PC-9 (cell line): ENCODE measurements around the gene FYN. TPM values are rescaled to one million over a fixed set of nuclear protein-coding genes. Genes with fewer than 3 reads are reported as not detected.

ENCODE experiments used
- BruUV-seq: library from RNA; stranded (reverse); fragments of 400-500 nt; replicated peaks from 2 replicates; lab custom pipeline; 2021; lab: Mats Ljungman, UMichigan
- CTCF ChIA-PET: fragments of 300-600 bp; sonication (Branson Sonifier 250); formaldehyde crosslinking; loops from one replicate; lab custom pipeline; 2022; ENCODE audit warnings: antibody characterized with exemption; lab: Charles Lee
- POLR2A ChIA-PET: fragments of 300-600 bp; sonication (Branson Sonifier 250); formaldehyde crosslinking; loops from one replicate; lab custom pipeline; 2022; ENCODE audit warnings: antibody characterized with exemption; ENCODE audit not compliant: unreplicated experiment; lab: Charles Lee
- DNase-seq, 2 experiments: peaks; one replicate each; pipeline versions ENCODE4 v3.0.0 to v3.0.0-alpha.2; 2015 to 2022; ENCODE audit warnings: mixed read lengths in 1 of 2
- H2AFZ ChIP-seq: fragments of 200-600 bp; sonication (generic); 2 replicates; pipeline ENCODE4 v1.8.1; 2017; ENCODE audit warnings: antibody characterized with exemption
- H3F3A ChIP-seq: fragments of 200-600 bp; sonication (generic); 2 replicates; pipeline ENCODE4 v1.8.1; 2017; ENCODE audit warnings: antibody characterized with exemption, mild to moderate bottlenecking, low read depth; ENCODE audit not compliant: insufficient read depth
- H3K27ac ChIP-seq: fragments of 200-600 bp; sonication (generic); 2 replicates; pipeline ENCODE4 v1.6.1; 2016; ENCODE audit warnings: mixed run types
- H3K27me3 ChIP-seq: fragments of 200-600 bp; sonication (generic); 2 replicates; pipeline ENCODE4 v1.6.1; 2016; ENCODE audit warnings: low read depth, mixed run types; ENCODE audit not compliant: insufficient read depth
- H3K36me3 ChIP-seq: fragments of 200-600 bp; sonication (generic); 2 replicates; pipeline ENCODE4 v1.6.1; 2016; ENCODE audit warnings: low read depth, mixed run types
- H3K4me1 ChIP-seq: fragments of 200-600 bp; sonication (generic); replicated peaks from 2 replicates; pipeline ENCODE4 v1.6.1; 2016; ENCODE audit warnings: mixed run types; ENCODE audit not compliant: insufficient read depth
- H3K4me2 ChIP-seq: fragments of 200-600 bp; sonication (generic); 2 replicates; pipeline ENCODE4 v1.6.1; 2017; ENCODE audit warnings: mixed run types
- H3K4me3 ChIP-seq: fragments of 200-600 bp; sonication (generic); 2 replicates; pipeline ENCODE4 v1.6.1; 2016; ENCODE audit warnings: mixed run types
- H3K79me2 ChIP-seq: fragments of 200-600 bp; sonication (generic); 2 replicates; pipeline ENCODE4 v1.6.1; 2017; ENCODE audit warnings: low read depth, mixed run types
- H3K9me2 ChIP-seq: fragments of 200-600 bp; sonication (generic); 2 replicates; pipeline ENCODE4 v1.8.1; 2017; ENCODE audit warnings: mild to moderate bottlenecking; ENCODE audit not compliant: insufficient read depth
- H3K9me3 ChIP-seq: fragments of 200-600 bp; sonication (generic); 2 replicates; pipeline ENCODE4 v1.8.1; 2016; ENCODE audit warnings: low read depth; ENCODE audit not compliant: insufficient read depth
- H4K20me1 ChIP-seq: fragments of 200-600 bp; sonication (generic); 2 replicates; pipeline ENCODE4 v1.8.1; 2017; ENCODE audit not compliant: insufficient read depth
- EZH2 ChIP-seq: fragments of 200-600 bp; sonication (generic); IDR thresholded peaks from 2 replicates; pipeline ENCODE4 v1.8.0; 2017; ENCODE audit warnings: antibody characterized with exemption, low read depth
- intact Hi-C: fragments of 100-400 bp; cut with micrococcal nuclease; formaldehyde crosslinking; loops from one replicate; pipeline ENCODE4 v1.10.0; 2022; ENCODE audit not compliant: unreplicated experiment
- total RNA-seq: library from RNA; stranded (reverse); gene quantifications from 2 replicates; pipeline ENCODE4 v1.2.3, GENCODE V29; 2021
- TF ChIP-seq, protein P1 (sequence below): fragments of 200-600 bp; sonication (generic); conservative IDR thresholded peaks from 2 replicates; pipeline ENCODE4 v1.6.1; 2017; ENCODE audit warnings: mixed run types, antibody characterized with exemption, mild to moderate bottlenecking, moderate library complexity

The FYN gene
- total RNA-seq, 1 experiment from 2014 or later: 53.3 TPM

DNA sequence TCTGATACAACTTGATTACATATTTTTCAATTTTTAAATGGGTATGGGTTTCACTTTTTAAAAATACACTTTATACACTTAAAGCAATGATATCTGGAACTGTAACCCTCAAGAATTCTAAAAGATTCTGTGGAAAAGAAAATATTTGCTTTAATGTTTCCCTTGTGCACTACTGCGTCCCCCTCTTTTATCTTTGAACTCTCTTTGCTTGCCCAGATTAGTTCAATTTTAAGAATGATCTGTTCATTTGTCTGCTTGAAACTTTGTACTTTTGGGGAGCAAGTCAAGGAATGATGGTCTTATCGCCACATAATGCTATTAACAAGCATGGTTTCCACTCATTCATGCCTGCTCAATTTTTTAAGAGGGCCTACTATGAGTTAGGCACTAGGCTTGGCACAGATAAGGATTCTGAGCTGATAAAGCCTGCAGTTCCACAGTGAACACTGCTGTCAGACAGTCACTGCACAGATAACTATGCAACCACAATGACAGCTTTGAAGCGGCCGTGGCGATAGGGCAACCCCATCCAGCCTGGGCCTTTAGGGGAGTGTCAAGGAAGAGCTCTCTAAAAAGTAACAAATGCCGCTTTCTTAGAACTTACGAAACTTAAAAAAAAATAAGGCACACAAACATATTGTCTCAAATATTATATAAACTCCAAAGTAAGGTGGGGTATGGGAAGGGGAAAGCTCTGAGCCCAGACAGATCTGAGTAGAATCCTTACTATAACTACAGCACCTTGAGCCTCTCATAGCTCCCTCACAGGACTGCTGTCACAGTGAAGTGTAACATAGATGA, 29.7 kb downstream of the FYN start:
- Histone ChIP-seq H3K79me2 (peaks cover 9% of the 10 kb centered on the region; the same call in 1 of the 2 replicates), H3K36me3 (no peaks in the 10 kb centered on the region), H3K9me3 (no peaks in the 10 kb centered on the region), H3K27me3 (no peaks in the 10 kb centered on the region), H3K4me3 (no peak overlapping the region), H3F3A (no peaks in the 10 kb centered on the region), H3K4me2 (no peak overlapping the region), H3K27ac (no peak overlapping the region), H4K20me1 (peaks cover 3% of the 10 kb centered on the region), H3K4me1 (no peaks in the 10 kb centered on the region), H3K9me2 (no peaks in the 10 kb centered on the region), H2AFZ (no peak overlapping the region)
- DNase-seq: no peak
- BruUV-seq: no TSS peak
- TF ChIP-seq EZH2: no peak
- TF ChIP-seq, protein P1, sequence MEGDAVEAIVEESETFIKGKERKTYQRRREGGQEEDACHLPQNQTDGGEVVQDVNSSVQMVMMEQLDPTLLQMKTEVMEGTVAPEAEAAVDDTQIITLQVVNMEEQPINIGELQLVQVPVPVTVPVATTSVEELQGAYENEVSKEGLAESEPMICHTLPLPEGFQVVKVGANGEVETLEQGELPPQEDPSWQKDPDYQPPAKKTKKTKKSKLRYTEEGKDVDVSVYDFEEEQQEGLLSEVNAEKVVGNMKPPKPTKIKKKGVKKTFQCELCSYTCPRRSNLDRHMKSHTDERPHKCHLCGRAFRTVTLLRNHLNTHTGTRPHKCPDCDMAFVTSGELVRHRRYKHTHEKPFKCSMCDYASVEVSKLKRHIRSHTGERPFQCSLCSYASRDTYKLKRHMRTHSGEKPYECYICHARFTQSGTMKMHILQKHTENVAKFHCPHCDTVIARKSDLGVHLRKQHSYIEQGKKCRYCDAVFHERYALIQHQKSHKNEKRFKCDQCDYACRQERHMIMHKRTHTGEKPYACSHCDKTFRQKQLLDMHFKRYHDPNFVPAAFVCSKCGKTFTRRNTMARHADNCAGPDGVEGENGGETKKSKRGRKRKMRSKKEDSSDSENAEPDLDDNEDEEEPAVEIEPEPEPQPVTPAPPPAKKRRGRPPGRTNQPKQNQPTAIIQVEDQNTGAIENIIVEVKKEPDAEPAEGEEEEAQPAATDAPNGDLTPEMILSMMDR: no peak
- intact Hi-C loops: no loop called here
- CTCF ChIA-PET: no interaction called here
- POLR2A ChIA-PET: no interaction called here

DNA sequence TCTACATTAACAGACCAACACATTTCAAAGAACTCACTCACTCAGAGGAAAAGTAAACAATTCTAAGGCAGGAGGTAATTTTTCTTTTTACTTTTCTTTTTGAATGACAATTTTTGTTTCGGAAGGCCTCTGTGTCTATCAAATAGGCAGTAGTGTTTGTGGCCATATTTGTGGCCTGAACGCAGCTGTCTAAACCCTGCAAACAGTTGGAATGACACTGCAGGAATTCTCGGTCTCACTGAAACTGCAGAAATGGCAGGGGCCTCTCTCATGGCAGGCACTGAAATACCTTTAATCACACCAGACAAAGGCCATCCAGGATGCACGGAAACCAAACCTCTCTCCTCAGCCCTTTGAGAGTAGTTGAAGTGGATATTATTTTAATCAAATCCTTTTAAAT, 30.4 kb downstream of the FYN start:
- Histone ChIP-seq H3K36me3 (no peaks in the 10 kb centered on the region), H2AFZ (no peak overlapping the region), H3K4me1 (no peaks in the 10 kb centered on the region), H3K27me3 (no peaks in the 10 kb centered on the region), H4K20me1 (peaks cover 3% of the 10 kb centered on the region; the same call in 1 of the 2 replicates), H3K27ac (no peak overlapping the region), H3K4me2 (no peak overlapping the region), H3K4me3 (no peak overlapping the region), H3F3A (no peaks in the 10 kb centered on the region), H3K79me2 (peaks cover 2% of the 10 kb centered on the region; the same call in 1 of the 2 replicates), H3K9me2 (no peaks in the 10 kb centered on the region), H3K9me3 (no peaks in the 10 kb centered on the region)
- no peak for DNase-seq
- intact Hi-C loops: no loop called here
- TF ChIP-seq, protein P1: no peak
- no peak for TF ChIP-seq EZH2
- BruUV-seq: no TSS peak
- ChIA-PET POLR2A (no interaction called here), CTCF (no interaction called here)

DNA sequence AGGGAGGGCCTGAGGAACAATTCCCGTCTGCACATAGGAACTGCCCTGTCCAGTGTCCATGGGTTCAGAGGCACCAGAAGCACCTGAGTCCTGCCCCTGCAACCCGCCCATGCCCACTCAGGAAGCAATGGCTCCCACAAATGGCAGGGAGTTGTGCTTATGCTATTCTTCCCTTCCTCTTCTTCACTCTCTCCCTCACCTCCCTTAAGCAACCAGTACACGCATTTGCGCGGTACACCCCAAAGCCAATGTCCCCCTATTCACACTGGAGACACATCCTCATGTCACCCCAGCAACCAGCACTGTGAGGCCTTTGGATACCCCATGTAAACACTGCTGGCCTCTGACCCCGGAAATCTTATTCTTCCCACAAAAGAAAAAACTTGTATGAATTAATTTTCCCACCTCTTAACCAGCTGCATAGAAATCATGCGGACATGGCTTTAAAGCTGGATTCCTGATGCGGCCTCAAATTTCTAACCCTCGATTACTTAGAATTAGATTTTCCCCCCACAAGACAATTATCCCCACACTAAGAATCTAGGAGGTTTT, 30.9 kb downstream of the FYN start:
- no peak overlapping the region for H3K4me3 ChIP-seq
- no peak for TF ChIP-seq EZH2
- no peaks in the 10 kb centered on the region for H3K4me1 ChIP-seq
- no peaks in the 10 kb centered on the region for H3K36me3 ChIP-seq
- POLR2A ChIA-PET: no interaction called here
- no peaks in the 10 kb centered on the region for H3K9me2 ChIP-seq
- H4K20me1 ChIP-seq: peaks cover 3% of the 10 kb centered on the region; the same call in 1 of the 2 replicates
- no peaks in the 10 kb centered on the region for H3K79me2 ChIP-seq
- no peaks in the 10 kb centered on the region for H3K9me3 ChIP-seq
- H3K27ac ChIP-seq: no peak overlapping the region
- DNase-seq: no peak
- intact Hi-C loops: no loop called here
- no peaks in the 10 kb centered on the region for H3K27me3 ChIP-seq
- no peak overlapping the region for H2AFZ ChIP-seq
- CTCF ChIA-PET: no interaction called here
- no peak overlapping the region for H3K4me2 ChIP-seq
- BruUV-seq: no TSS peak
- H3F3A ChIP-seq: no peaks in the 10 kb centered on the region
